ENCODE data around the gene SLC35E3. TPM values are rescaled to one million over a fixed set of nuclear protein-coding genes. Genes with fewer than 3 reads are reported as not detected.

SLC35E3 gene
- total and polyA plus RNA-seq, 2 of the 13 experiments (the other 11 are each of a cell fraction or from before 2014, with no cell fraction given): 13.0 to 22.1 TPM

- TF ChIP-seq NFAT5 (CRISPR knock-in tag; IDR thresholded peaks at IDR 0.05): peak; percentile 25; the same call in 1 of the 2 replicates
- no peak for TF ChIP-seq CBX2 (IDR thresholded peaks at IDR 0.05; ENCODE audit: low read depth, low read length)
- 0 out of 2 replicates have a peak, but pooled peaks have one; percentile 72 for TF ChIP-seq CBX2 (CRISPR knock-in tag; IDR thresholded peaks at IDR 0.05; ENCODE audit: low read depth)
- no peak for TF ChIP-seq ZBTB20 (CRISPR knock-in tag; IDR thresholded peaks at IDR 0.05; ENCODE audit: borderline replicate concordance, low read depth)
- TF ChIP-seq AGO1 (IDR thresholded peaks at IDR 0.05; ENCODE audit: low read depth, low read length, poor library complexity, severe bottlenecking): peak; percentile 92
- TF ChIP-seq ZMYM4 (CRISPR knock-in tag; IDR thresholded peaks at IDR 0.05): peak; percentile 80
- TF ChIP-seq RAD21 (CRISPR knock-in tag; IDR thresholded peaks at IDR 0.05): peak; percentile 69
- no peak; the same call in 1 of the 2 replicates for TF ChIP-seq NFKBIZ (CRISPR knock-in tag; IDR thresholded peaks at IDR 0.05)
- no peak for TF ChIP-seq ZNF510 (CRISPR knock-in tag; IDR thresholded peaks at IDR 0.05; ENCODE audit: low read depth)
- no peak for TF ChIP-seq REXO4 (CRISPR knock-in tag; IDR thresholded peaks at IDR 0.05; ENCODE audit: borderline replicate concordance)
- peak; percentile 93 for TF ChIP-seq ZC3H4 (CRISPR knock-in tag; IDR thresholded peaks at IDR 0.05; ENCODE audit: borderline replicate concordance)
- 0 out of 2 replicates have a peak, but pooled peaks have one; percentile 16 for TF ChIP-seq ZNF335 (CRISPR knock-in tag; IDR thresholded peaks at IDR 0.05)
- TF ChIP-seq LCORL (IDR thresholded peaks at IDR 0.05): peak; percentile 75
- TF ChIP-seq LCORL (CRISPR knock-in tag; IDR thresholded peaks at IDR 0.05): peak; percentile 72; the same call in 1 of the 2 replicates
- TF ChIP-seq ZNF605 (CRISPR knock-in tag; IDR thresholded peaks at IDR 0.05): peak; percentile 81
- peak; percentile 79; the same call in 1 of the 2 replicates for TF ChIP-seq ZNF280B (CRISPR knock-in tag; IDR thresholded peaks at IDR 0.05; ENCODE audit: borderline replicate concordance)
- TF ChIP-seq HNRNPUL1 (IDR thresholded peaks at IDR 0.05; ENCODE audit: low read depth, low read length): no peak
- no peak for TF ChIP-seq ATAD3A (CRISPR knock-in tag; IDR thresholded peaks at IDR 0.05)
These were observed 61.8 kb downstream of the SLC35E3 start, which contains the start of gene MDM2 (continued) for GRCh38 chr12:68807576-68808387.

Data from HepG2 (cell line).